AG09319 (cell line): ENCODE data around the gene APOBEC3A.

Source experiments
- DNase-seq: peaks from one replicate; pipeline ENCODE4 v3.0.0-alpha.2; 2010; ENCODE audit warnings: low read depth; ENCODE audit errors: extremely low read depth
- CTCF ChIP-seq: IDR thresholded peaks from 2 replicates; pipeline ENCODE4 v1.5.1; 2011; ENCODE audit warnings: low read depth, mild to moderate bottlenecking, inconsistent platforms, low read length, moderate library complexity

Gene APOBEC3A

GRCh38 chr22:38947321-38948140, 9.9 kb upstream of the APOBEC3A start:
- TF ChIP-seq CTCF, result no peak
- DNase-seq, result no peak

GRCh38 chr22:38948181-38948940, 9.0 kb upstream of the APOBEC3A start:
- DNase-seq, result no peak
- TF ChIP-seq CTCF, result no peak

GRCh38 chr22:38949889-38950405, 7.5 kb upstream of the APOBEC3A start:
- no peak for TF ChIP-seq CTCF
- no peak for DNase-seq

GRCh38 chr22:38950527-38951295, 6.7 kb upstream of the APOBEC3A start:
- TF ChIP-seq CTCF, result no peak
- no peak for DNase-seq

GRCh38 chr22:38951734-38952133, 5.7 kb upstream of the APOBEC3A start:
- DNase-seq, result no peak
- no peak for TF ChIP-seq CTCF

GRCh38 chr22:38952281-38952993, 5.0 kb upstream of the APOBEC3A start:
- DNase-seq, result no peak
- no peak for TF ChIP-seq CTCF
